ENCODE measurements around the gene EXOC4. TPM values are rescaled to one million over a fixed set of nuclear protein-coding genes. Genes with fewer than 3 reads are reported as not detected.

The EXOC4 gene
- total RNA-seq, 3 donors from 2014 or later = 88.3 to 136 (median 99.6) TPM

GRCh38 chr7:133672866-133673265, 420.0 kb downstream of the EXOC4 start:
- TF ChIP-seq POLR2AphosphoS5 (IDR thresholded peaks at IDR 0.05) (no peak), CTCF (IDR thresholded peaks at IDR 0.05) (no peak), POLR2A (IDR thresholded peaks at IDR 0.05) (no peak)

GRCh38 chr7:133674079-133674763, 421.3 kb downstream of the EXOC4 start:
- H3K9me3 ChIP-seq = no peaks in the 10 kb centered on the region
- no peak for DNase-seq (ENCODE audit: low spot score in 2 of 2)
- no peak overlapping the region for H3K27ac ChIP-seq
- intact Hi-C loops (cut with DNase I; ENCODE audit: low total_unique reads) = no loop called here
- H3K4me1 ChIP-seq = no peaks in the 10 kb centered on the region
- no peaks in the 10 kb centered on the region for H3K27me3 ChIP-seq
- TF ChIP-seq CTCF (IDR thresholded peaks at IDR 0.05) (no peak), POLR2AphosphoS5 (IDR thresholded peaks at IDR 0.05) (no peak), POLR2A (IDR thresholded peaks at IDR 0.05) (no peak)
- H3K4me3 ChIP-seq = no peak overlapping the region
- H3K36me3 ChIP-seq = no peaks in the 10 kb centered on the region

More at GRCh38 chr7:133672866-133673265, 420.0 kb downstream of the EXOC4 start:
- DNase-seq (ENCODE audit: low spot score in 2 of 2) = no peak
- no peaks in the 10 kb centered on the region for H3K4me1 ChIP-seq
- no peaks in the 10 kb centered on the region for H3K27me3 ChIP-seq
- no peak overlapping the region for H3K4me3 ChIP-seq
- no peaks in the 10 kb centered on the region for H3K9me3 ChIP-seq
- no peak overlapping the region for H3K27ac ChIP-seq
- no peaks in the 10 kb centered on the region for H3K36me3 ChIP-seq
- intact Hi-C loops (cut with DNase I; ENCODE audit: low total_unique reads) = no loop called here

- intact Hi-C loops (cut with DNase I; ENCODE audit: low total_unique reads) = no loop called here
- no peaks in the 10 kb centered on the region for H3K27me3 ChIP-seq
- no peaks in the 10 kb centered on the region for H3K9me3 ChIP-seq
- DNase-seq (ENCODE audit: low spot score in 2 of 2) = no peak
- H3K27ac ChIP-seq = no peak overlapping the region
- H3K36me3 ChIP-seq = no peaks in the 10 kb centered on the region
- no peak overlapping the region for H3K4me3 ChIP-seq
- no peak for TF ChIP-seq POLR2AphosphoS5 (IDR thresholded peaks at IDR 0.05)
- TF ChIP-seq CTCF (IDR thresholded peaks at IDR 0.05) = no peak
- no peak for TF ChIP-seq POLR2A (IDR thresholded peaks at IDR 0.05)
- H3K4me1 ChIP-seq = no peaks in the 10 kb centered on the region
Observed at GRCh38 chr7:133675510-133676218, 422.8 kb downstream of the EXOC4 start.

GRCh38 chr7:133676805-133677370, 424.0 kb downstream of the EXOC4 start:
- no peak for DNase-seq (ENCODE audit: low spot score in 2 of 2)
- intact Hi-C loops (cut with DNase I; ENCODE audit: low total_unique reads) = no loop called here

More at GRCh38 chr7:133676805-133677370, 424.0 kb downstream of the EXOC4 start:
- Histone ChIP-seq H3K4me3 (no peak overlapping the region), H3K36me3 (no peaks in the 10 kb centered on the region), H3K27ac (no peak overlapping the region), H3K27me3 (no peaks in the 10 kb centered on the region), H3K4me1 (no peaks in the 10 kb centered on the region), H3K9me3 (no peaks in the 10 kb centered on the region)
- TF ChIP-seq CTCF (IDR thresholded peaks at IDR 0.05) = no peak
- TF ChIP-seq POLR2AphosphoS5 (IDR thresholded peaks at IDR 0.05) = no peak
- no peak for TF ChIP-seq POLR2A (IDR thresholded peaks at IDR 0.05)
